SW 1271 (cell line): ENCODE results near the gene SRP19.
"Not testable (repeated sequence)": the region's sequence is repeated elsewhere in the genome, so short reads cannot be mapped to it uniquely, and the experiment has no call there.

ENCODE experiments used
- DNase-seq, 2 experiments: peaks; one replicate each; lab custom pipeline; 2025; lab: John Stamatoyannopoulos, UW

The SRP19 gene

GRCh38 chr5:112860929-112861637, at the start of gene SRP19:
Gene SRP19 (plus strand): TSS chr5:112861287. CDS start chr5:112861377, 90 bp downstream.
- peak; percentile 96 to 98 for DNase-seq

- no peak for DNase-seq
Observed at GRCh38 chr5:112812549-112812948, 48.5 kb upstream of the SRP19 start.

GRCh38 chr5:112820246-112820645, 40.8 kb upstream of the SRP19 start:
- DNase-seq = no peak

- no peak for DNase-seq
Observed at GRCh38 chr5:112822456-112822855, 38.6 kb upstream of the SRP19 start.

- DNase-seq = no peak
Observed at GRCh38 chr5:112823181-112823580, 37.9 kb upstream of the SRP19 start.

GRCh38 chr5:112823656-112824055, 37.4 kb upstream of the SRP19 start:
- no peak for DNase-seq

- DNase-seq = no peak
Observed at GRCh38 chr5:112824197-112824596, 36.9 kb upstream of the SRP19 start.

GRCh38 chr5:112830378-112830777, 30.7 kb upstream of the SRP19 start:
- no peak for DNase-seq

- no peak for DNase-seq
Observed at GRCh38 chr5:112833971-112834370, 27.1 kb upstream of the SRP19 start.

- DNase-seq = no peak
Observed at GRCh38 chr5:112844489-112844888, 16.6 kb upstream of the SRP19 start.

- no peak for DNase-seq
Observed at GRCh38 chr5:112846556-112846955, 14.5 kb upstream of the SRP19 start.

- no peak for DNase-seq
Observed at GRCh38 chr5:112847306-112847705, 13.8 kb upstream of the SRP19 start.

- DNase-seq = peak in 1 of 2 experiments; percentile 83
Observed at GRCh38 chr5:112848116-112848811, 12.8 kb upstream of the SRP19 start.

GRCh38 chr5:112849912-112850311, 11.2 kb upstream of the SRP19 start:
- no peak for DNase-seq

- no peak for DNase-seq
Observed at GRCh38 chr5:112854651-112855050, 6.4 kb upstream of the SRP19 start.

GRCh38 chr5:112857866-112858265, 3.2 kb upstream of the SRP19 start:
- no peak for DNase-seq

- not testable (repeated sequence) for DNase-seq
Observed at GRCh38 chr5:112860571-112860928, 537 bp upstream of the SRP19 start.

- DNase-seq = no peak
Observed at GRCh38 chr5:112861638-112861985, 525 bp downstream of the SRP19 start.

GRCh38 chr5:112862085-112862484, 998 bp downstream of the SRP19 start:
- DNase-seq = no peak

- DNase-seq = no peak
Observed at GRCh38 chr5:112863549-112863948, 2.5 kb downstream of the SRP19 start.

- no peak for DNase-seq
Observed at GRCh38 chr5:112865128-112865527, 4.0 kb downstream of the SRP19 start.

- DNase-seq = no peak
Observed at GRCh38 chr5:112866739-112867138, 5.7 kb downstream of the SRP19 start.

- DNase-seq = no peak
Observed at GRCh38 chr5:112867411-112867810, 6.3 kb downstream of the SRP19 start.

- DNase-seq = no peak
Observed at GRCh38 chr5:112869948-112870347, 8.9 kb downstream of the SRP19 start.
